Stimulated activated CD4-positive, alpha-beta T cell treated with anti-CD3 and anti-CD28 coated beads, Interleukin-4, amount 100 ng/mL, for 24 hours (primary cell): ENCODE data around the gene ATP2B2.
A peak's percentile ranks its signal among the peaks of the same experiment; 100 is the strongest.

Experiments
- DNase-seq: peaks from one replicate; pipeline ENCODE4 v3.0.0-alpha.2; 2020

ATP2B2 gene

DNA sequence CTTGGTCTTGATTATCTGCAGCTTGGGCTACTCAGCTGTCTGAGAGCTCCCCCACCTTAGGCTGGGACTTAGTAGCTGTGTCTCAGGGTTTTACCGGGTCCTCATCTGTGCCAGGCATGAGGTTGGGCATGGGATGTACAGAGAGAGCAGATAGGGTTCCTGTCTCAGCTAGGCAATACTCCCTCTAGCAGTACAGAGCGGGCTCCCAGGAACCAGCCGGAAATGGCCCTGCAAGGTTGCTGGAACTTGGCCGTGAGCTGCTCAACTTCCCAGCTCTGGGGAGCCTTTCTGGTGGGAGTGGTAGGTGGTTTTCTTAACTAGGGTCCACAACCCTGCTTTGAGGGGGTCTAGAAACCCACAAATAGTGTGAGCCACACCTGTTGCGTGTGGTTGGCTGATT, 58.3 kb downstream of the ATP2B2 start:
- no peak for DNase-seq

DNA sequence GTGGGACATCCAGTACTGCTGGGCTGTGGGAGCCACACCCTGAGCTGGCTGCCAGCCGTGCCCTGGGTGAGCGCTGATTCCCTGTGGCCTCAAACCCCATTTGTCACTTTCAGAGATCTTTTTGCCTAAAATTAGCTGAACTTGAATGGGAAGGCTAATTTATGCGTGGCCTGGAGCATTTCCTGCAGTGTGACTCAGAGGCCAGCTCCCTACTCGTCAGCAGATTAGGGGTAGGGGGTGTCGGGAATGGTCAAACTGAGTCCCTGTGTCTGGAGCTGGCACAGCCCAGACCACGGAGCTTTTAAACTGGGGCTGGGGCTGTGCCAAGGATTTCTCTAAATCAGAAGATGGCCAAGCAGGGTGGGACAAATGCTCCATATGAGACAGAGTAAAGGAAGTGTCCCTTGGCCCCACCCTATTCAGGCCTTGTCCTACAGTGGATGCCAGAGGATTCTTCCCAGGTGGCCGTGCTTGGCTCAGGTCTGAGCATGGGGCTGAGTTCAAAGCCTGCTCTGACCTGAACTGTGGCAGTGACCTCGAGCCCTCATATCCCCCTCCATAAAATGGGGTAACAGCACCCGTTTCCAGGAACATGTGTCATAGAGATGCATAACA, 59.7 kb downstream of the ATP2B2 start:
- no peak for DNase-seq

DNA sequence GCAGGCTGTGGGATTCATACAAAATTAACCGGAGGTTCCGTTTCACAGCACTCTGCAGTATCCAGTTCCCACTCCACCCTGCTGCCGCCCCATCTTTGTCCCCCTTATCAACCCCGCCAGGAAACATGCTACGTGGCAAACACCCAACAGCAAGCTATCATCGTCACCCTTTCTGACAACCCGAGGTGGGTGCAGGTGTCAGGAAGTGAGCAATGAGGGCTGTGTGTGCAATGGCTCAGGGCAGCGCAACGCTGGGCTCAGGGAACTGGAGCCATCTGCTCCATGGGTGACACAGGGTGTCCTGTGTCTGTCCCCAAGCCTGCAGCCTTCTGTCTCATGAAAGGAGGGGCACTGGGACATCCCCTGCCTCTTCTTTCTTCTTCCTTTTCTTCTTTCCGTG, 60.9 kb downstream of the ATP2B2 start:
- DNase-seq: no peak

DNA sequence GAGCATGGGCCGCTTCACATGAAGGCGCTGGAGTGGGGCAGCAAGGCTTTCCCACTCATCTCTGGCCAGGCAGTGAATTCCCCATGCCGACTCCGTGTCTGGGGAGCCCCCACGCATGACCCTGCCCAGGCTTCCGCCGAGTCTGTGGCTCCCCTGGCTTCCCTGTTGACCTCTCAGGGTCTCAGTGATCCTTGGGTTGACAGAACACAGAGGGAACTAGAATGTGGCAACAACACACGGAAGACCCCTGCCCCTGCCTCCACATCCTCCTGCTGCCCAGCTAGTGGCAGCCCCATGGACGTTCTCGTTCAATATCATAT, 61.3 kb downstream of the ATP2B2 start:
- no peak for DNase-seq

DNA sequence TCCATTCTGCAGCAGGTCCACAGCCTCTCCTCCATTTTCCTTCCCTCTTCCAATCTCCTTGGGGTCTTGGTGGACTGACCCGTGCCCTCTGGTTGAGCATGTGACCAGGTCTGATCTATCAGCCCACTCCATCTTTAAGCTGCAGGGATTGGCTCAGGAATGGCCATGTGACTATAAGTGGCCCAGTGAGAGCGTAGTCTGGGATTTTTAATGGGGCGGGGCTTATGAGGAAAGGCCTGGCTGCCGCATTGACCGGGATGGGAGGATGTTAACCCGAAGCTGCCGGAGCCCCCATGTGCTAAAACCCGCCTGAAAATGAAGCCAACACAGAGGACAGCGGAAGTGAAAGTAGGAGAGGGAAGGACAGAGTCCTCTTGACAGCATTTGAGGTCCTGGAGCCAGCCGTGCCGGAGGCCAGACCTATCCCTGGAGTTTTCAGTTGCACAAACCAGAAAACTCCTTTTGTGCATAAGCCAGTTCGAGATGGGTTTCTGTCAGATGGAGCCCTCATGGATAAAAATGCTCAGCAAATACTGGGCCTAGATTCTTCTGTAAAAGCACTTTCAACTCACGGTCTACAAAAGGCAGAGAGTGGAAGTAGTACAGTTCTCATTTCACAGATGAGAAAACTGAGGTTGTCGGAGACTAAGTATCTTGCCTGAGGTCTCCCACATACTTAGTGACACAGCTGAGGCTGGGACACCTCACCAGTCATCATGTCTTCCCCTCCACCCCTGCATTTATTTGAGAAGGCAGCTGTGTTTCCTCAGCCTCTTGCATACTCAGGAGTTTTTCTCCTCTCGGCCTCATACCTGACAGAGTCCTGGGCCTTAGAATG, 61.9 kb downstream of the ATP2B2 start:
- no peak for DNase-seq

DNA sequence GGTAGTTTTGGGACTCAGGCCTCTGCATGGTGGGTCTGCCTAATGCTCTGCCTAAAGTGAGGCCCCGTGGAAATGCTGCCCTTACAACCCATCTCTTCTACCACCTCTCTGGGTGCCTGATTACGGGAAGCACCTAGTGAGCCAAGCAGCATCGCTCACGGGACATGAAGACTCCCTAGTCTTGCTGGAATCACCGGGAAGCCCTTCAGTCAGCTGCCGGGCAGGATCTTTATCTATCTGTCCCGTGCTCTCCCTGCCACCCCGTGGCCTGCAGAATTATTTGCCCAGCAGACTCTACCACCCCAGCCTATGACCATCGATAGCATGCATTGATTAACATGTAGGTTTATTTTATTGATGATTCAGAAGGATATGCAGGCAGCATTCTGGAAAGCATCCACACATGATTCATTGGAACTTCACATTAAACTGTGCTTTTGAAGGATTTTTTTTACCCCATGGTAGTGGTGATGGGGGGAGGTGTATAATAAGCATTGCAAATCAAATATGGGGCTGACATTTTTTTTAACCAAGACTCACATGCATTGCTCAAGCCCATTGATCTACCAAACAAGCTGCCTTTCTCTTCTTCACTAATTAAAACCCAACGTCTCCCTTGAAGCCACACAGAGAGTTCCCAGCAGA, 63.1 kb downstream of the ATP2B2 start:
- no peak for DNase-seq

DNA sequence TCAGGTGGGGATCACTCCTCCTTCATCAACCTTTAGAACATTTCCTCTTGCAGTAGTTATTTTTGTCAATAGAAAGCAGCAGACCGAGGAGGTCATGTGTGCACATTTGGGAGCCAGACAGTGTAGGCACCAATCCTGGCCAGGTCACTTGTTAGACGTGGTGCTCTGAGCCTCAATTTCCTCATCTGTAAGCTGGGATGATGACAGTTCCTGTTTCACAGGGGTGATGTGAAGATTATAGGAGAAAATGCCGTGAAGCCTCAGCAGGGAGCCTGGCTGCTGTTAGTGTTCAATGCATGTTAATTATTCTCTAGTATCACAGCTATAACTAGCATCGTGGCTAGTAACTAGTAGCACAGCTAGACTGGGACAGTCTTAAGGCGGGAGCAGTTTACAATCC, 64.7 kb downstream of the ATP2B2 start:
- no peak for DNase-seq

DNA sequence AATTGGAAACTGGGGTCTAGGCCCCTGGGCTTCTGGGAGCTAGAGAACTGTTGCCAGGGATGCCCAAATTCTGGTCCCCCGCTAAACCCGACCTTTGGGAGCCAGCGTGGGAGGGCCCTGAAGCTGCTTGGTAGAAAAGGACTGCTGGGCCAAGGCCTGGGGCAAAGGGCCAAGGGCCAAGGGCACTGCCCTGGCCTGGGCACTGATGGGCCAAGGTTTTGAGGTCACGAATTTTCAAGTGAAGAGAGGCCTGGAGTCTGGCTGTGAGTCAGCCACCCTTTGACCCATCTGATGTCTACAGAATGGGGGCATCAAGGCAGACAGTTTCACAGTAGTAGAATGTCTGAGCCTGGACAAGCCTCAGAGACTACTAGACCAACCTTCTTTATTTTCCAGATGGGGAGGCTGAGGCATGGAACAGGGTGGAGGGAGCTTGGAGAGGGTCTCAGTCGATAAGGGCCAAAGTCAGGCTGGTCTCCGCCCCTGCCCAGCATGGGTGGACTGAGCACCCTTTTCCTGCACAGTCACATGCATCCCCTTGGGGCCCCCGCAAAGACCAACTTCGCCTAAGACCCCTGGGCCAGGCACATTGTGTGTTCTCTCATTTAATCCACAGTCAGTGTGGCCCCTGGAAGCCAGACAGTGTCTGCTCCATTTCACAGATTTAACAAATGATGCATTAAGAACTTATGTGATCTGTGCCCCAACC, 66.3 kb downstream of the ATP2B2 start:
- DNase-seq: no peak

DNA sequence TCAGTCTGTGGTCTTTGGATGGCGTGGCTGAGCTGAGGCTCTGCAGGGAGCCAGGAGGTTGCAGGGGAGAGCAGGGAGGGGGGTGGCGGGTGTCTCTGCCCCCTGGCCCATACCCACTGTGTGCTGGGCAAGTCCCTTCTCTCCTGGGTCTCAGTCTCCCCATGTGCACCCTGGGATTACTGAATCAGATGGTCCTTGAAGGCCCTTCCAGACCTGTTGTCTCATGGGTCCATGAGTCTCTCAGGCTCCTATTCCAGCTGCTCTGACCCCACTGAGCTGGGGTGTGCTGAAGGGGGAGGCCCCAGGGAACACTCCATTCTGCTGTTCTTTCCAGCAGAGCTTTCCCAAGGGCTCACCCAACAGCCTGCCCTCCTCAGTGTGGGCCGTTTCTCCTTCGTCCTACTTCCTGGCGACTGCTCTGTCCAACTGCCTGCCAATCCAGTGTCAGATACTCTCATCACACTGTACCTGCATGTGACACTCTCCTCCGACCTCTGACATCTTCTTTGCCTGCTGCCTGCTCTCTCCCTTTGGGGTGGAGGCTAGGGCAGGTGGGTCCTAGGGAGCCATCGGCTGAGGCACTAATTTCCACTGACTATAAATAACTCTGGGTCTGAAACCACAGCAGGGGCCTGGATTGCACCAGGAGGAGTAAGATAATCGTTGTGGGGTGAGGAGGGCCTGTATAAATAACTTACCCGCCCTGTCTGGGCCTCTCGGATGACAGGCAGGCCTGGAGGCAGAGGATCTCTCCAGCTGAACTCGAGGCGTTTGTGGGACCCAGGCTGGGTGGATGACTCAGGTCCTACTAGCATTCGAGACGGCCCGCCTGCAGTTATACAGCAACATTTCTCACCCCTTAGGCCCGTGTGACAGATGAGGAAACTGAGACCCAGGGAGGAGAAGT, 67.1 kb downstream of the ATP2B2 start:
- no peak for DNase-seq

DNA sequence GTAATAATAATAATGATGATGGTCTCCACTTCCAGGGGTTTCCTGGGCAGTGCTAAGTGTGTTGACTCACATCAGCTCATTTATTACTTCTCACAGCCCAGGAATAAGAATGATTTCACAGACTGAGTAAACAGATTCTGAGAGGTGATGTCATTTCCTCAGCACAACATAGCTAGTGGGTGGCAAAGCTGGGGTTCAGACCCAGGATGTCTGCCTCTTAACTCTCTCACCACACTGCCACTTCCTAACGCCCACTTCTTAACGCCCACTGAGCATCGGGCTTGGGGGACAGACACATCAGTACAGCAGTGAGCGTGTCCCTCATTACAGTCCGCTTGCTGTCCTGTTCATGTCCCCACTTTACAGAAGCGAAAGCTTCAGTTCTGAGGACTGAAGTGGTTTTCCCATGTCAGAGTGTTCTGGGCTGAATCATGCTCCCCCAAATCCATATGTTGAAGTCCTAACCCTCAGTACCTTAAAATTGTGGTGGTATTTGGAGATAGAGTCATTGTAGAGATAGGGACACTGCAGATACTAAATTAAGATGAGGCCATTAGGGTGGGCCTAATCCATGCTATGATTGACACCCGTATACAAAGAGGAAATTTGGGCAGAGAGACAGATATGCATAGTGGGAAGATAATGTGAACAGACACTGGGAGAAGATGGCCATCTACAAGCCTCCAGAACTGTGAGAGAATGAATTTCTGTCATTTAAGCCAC, 68.0 kb downstream of the ATP2B2 start:
- peak; percentile 68 for DNase-seq

DNA sequence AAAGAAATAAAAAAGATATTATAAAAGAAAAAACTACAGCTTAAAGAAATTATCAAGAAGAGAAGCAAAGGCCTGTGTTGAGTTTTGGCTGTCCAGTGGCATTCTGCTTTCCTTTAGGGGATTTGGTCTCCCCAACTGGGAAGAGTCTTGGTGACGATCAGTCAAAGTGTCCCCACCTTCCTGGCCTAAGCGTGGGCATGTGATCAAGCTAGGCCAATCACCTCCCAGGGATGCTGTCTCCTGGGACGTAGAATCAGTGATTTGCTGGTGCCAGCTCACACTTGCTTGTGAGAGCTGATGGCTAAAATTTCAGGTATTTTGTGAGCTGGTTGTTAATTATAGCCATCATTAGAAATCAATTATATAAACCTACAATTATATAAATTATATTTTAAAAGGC, 69.5 kb downstream of the ATP2B2 start:
- DNase-seq: no peak

DNA sequence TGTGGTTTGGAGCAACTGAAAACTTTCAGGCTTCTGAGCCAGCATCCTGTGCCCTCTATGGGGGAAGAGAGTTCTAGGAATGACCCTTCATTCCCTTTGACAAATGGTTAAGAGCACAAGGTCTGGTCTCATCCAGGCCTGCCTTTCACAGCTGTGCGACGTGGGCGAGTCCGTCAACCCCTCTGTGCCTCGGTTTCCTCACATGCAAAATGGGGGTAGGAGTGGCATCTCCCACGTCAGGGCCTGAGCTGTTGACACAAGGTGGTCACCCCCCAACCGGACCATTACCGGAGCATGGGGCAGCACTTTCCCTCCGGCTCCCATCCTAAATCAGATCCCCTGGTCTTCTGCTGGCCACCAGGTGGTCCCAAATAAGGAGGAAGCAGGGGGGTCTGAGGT, 70.4 kb downstream of the ATP2B2 start:
- no peak for DNase-seq

DNA sequence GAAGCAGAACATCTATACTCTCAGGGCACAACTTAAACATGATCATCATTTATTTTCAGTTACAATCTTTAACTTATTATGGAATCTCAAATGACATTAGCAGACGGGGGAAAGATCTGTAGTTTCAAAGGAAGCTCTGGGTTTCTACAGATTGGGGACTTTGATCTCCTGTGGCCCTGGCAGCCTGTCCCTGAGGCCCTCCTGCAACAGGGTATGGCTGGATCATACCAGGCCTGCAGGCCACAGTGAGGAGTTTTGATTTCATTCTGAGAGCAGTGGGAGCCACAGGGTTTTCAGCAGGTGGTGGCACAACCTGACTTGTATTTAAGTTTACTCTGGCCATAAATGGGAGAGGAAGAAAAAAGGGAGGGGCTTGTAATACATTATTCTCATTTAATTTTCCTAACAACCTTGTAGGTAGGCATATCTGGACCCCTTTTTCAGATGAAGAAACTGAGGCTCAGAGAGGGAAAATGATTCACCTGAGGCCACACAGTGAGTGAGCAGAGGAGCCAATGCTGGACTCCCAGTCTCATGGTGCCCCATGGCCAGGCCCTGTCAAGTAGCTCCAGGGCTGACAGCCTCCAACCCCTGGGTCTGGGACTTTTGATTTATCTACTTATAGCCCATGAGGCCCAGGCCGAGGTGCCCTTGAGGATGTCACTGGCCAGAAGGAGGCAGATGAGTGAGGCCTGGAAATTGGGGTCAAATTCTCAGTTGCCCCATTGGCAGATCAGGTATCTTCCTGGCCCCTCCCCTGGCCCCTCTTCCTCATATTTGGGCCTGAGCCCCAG, 71.0 kb downstream of the ATP2B2 start:
- DNase-seq: no peak

DNA sequence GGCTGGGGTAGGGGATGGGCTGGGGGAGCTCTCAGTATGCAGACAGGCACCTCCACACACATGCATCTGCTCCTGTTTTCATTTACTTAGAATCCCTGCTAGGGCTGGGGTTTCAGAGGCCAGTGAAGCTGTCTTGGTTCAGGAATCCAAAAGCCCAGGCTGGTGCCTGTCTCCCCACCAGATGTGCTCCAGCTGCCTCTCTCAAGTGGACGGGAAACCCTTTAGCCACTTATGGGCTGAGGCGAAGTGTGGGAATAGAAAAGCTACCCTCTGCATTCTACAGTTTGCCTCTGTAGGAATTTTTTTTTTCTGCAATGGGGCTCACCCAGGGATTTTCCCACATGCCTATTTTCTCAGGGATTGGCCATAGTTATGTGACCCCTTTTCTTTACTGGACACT, 72.5 kb downstream of the ATP2B2 start:
- no peak for DNase-seq

DNA sequence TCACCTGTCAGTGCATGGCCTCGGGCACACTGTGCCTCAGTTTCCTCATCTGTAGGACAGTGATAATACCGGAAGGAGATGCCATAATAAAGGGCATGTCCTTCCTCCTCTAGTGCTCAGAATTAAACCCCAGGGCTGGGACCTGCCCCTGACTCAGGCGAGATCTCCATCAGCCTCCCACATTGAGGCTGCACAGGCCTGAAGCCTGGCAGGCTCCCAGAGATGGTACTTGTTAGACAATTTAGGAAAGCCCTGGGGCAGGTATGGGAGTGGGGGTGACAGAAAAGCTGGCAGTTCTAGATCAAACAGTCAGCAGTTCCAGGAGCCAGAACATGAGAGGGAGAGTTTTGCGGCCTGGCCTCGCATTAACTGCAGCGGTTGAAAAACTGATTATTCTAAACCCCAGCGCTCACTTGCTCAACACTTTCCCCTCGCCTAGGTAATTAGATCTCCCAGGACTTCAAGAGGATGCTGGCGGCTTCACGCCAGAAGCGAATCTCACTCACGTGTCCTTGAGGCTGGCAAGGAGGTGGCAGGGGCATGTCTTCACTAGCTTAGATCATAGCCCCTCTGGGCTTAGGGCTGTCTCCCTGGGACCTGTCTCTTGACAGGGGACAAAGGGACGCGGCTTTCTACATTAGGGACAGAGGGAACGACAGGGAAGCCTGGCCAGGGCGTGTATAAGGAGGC, 73.1 kb downstream of the ATP2B2 start:
- no peak for DNase-seq

DNA sequence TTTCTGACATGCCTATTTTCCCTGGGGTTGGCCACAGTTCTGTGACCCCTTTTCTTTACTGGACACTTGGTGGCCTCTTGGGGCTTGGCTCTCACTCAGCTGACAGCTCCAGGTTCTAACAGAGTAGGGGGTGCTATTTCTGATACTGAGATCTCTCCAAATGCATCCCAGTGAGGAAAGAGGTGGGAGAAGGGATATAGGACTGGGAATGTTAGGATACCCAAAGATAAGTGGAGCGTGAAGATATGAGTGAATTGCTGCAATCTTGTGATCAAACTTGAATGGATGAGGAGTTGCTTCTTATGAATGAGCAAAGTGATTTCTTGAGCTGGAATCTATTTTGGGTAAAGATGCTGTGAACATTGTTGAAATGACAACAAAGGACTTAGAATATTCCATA, 74.6 kb downstream of the ATP2B2 start:
- DNase-seq: no peak

DNA sequence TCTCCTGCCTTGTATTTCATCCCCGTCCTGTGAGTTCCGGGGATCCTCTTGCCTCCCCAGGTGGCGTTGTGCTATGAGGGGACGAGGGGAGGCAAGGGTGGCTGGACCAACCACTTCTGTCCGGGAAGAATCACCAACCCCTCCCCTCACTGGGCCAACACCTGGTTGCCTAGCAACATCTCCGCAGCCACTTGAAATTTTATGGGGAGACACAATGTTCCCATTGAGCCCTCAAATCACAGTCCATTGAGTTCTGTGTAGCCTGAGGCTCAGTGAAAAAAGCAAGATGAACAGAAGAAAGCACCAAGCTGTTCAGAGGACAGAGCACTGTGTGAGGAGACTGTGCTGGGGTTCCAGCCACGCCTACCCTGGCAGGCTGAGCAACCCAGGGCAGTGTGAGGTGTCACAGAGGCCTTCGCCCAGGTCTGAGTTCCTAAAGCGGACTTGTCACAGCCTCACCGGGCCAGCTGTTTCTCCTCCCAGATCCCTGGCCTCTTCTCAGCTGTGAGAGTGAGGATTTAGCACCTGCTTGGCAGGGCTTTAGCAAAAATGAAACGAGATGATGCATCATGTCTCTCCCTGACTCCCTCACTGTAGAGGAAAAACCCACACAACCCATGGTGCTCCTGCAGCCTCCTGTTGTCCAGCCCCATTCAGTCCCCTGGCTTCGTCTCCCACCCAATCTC, 76.8 kb downstream of the ATP2B2 start:
- no peak for DNase-seq

DNA sequence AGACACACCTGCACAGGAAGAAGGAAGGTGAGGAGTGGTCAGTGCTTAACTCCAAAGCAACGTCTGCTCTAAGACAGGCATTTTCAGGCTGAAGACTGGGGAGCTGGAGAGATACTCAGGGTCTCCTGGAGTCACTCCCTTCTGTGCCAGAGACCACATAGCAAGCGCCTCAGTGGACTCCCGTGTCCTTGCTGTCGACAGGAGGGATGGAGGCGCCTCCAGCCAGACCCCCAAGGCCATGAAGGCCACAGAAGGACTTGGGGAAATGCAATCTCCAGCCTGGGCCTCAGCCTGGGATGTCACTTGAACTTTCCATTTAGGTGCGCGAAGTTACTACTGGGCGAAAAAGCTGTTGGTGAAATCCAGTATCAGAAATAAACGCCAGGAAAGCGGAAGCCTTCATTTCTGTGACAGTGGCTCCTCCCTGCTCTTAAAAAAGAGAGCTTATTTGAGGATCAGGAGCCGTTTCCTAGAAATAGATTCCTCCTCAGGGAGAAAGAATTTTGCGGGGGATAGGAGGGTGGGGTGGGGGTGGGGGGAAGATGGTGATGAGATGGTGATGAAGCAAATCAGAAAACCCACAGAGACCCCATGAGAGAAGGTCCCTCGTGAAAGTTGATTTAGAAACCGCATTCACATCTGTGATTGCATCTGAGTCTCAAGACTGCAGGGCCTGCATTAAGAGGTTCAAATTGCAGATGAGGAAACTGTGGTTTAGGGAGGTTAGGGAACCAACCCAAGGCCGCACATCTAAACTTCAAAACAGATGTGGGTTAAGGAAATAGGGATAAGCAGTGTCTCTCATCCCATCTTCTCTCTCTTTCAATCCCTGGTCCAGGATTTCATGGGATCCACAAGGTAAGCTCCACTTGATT, 78.8 kb downstream of the ATP2B2 start:
- no peak for DNase-seq
